GM12878 (cell line): ENCODE measurements around the gene CLEC14A. TPM values are rescaled to one million over a fixed set of nuclear protein-coding genes. Genes with fewer than 3 reads are reported as not detected.

Source experiments
- ATAC-seq: fragments of 200-7000 bp; cut with Tn5 transposase; 3 replicates; pipeline ENCODE4 v1.9.1; 2020; ENCODE audit warnings: mild to moderate bottlenecking, moderate library complexity
- BruUV-seq: library from RNA; stranded (reverse); fragments of 400-500 nt; replicated peaks from 2 replicates; lab custom pipeline; 2021; lab: Mats Ljungman, UMichigan
- CTCF ChIA-PET: fragments of 300-600 bp; sonication (Branson Sonifier 250); formaldehyde crosslinking; extraction: SDS; loops from one replicate; lab custom pipeline; 2021; ENCODE audit warnings: inconsistent platforms; lab: Yijun Ruan, JAX
- POLR2A ChIA-PET: fragments of 350-600 bp; formaldehyde crosslinking; extraction: SDS; loops from one replicate; lab custom pipeline; 2021; ENCODE audit warnings: inconsistent platforms; lab: Charles Lee
- RAD21 ChIA-PET: fragments of 300-600 bp; sonication (Branson Sonifier 250); formaldehyde crosslinking; loops from one replicate; lab custom pipeline; 2023; ENCODE audit warnings: antibody characterized with exemption; ENCODE audit not compliant: unreplicated experiment; lab: Charles Lee
- SMC1A ChIA-PET: fragments of 300-600 bp; sonication (Branson Sonifier 250); formaldehyde crosslinking; loops from one replicate; lab custom pipeline; 2023; ENCODE audit not compliant: unreplicated experiment, uncharacterized antibody; lab: Charles Lee
- DNase-seq: peaks from one replicate; pipeline ENCODE4 v3.0.0-alpha.2; 2011; ENCODE audit warnings: low read depth, low spot score
- FAIRE-seq: peaks from 3 replicates; lab custom pipeline; 2011; peaks lifted over from hg19 to GRCh38; lab: Jason Lieb, UNC
- H2AFZ ChIP-seq: 2 replicates; pipeline ENCODE4 v1.6.0; 2011; ENCODE audit warnings: low read depth, low read length, control low read depth; ENCODE audit not compliant: control insufficient read depth
- H3K27ac ChIP-seq: 2 replicates; pipeline ENCODE4 v1.5.1; 2011; ENCODE audit warnings: control low read depth; ENCODE audit not compliant: control insufficient read depth, insufficient read depth
- H3K27me3 ChIP-seq, 2 experiments: replicated peaks in 1 of 2; 2 replicates each; pipeline versions ENCODE4 v1.6.0 to v1.6.1; 2011; ENCODE audit warnings: low read length in 1 of 2; ENCODE audit not compliant: control insufficient read depth in 2 of 2, insufficient read depth in 2 of 2
- H3K36me3 ChIP-seq, 2 experiments: 2 replicates each; pipeline ENCODE4 v1.5.1; 2011; ENCODE audit warnings: low read length in 1 of 2; ENCODE audit not compliant: control insufficient read depth in 2 of 2, insufficient read depth in 2 of 2
- H3K4me1 ChIP-seq: 2 replicates; pipeline ENCODE4 v1.6.1; 2011; ENCODE audit warnings: mild to moderate bottlenecking, low read length, moderate library complexity, mixed read lengths; ENCODE audit not compliant: control insufficient read depth, insufficient read depth
- H3K4me2 ChIP-seq: 2 replicates; pipeline ENCODE4 v1.6.0; 2011; ENCODE audit warnings: control low read depth; ENCODE audit not compliant: control insufficient read depth, insufficient read depth
- H3K4me3 ChIP-seq: fragments of 200-600 bp; sonication (generic); 2 replicates; pipeline ENCODE4 v1.5.1; 2016
- H3K79me2 ChIP-seq: 2 replicates; pipeline ENCODE4 v1.6.0; 2011; ENCODE audit warnings: low read length; ENCODE audit not compliant: control insufficient read depth, insufficient read depth
- H3K9ac ChIP-seq: 2 replicates; pipeline ENCODE4 v1.8.0; 2011; ENCODE audit warnings: low read length, control low read depth, mixed read lengths; ENCODE audit not compliant: control insufficient read depth, insufficient read depth
- H3K9me3 ChIP-seq: replicated peaks from 3 replicates; pipeline ENCODE4 v1.5.1; 2011; ENCODE audit warnings: mild to moderate bottlenecking, low read length; ENCODE audit not compliant: control insufficient read depth, insufficient read depth
- H4K20me1 ChIP-seq: 2 replicates; pipeline ENCODE4 v1.6.0; 2011; ENCODE audit not compliant: control insufficient read depth, insufficient read depth
- CHD1 ChIP-seq: IDR thresholded peaks from 2 replicates; pipeline ENCODE4 v1.6.1; 2012; ENCODE audit warnings: low read depth, low read length, improper control_type of control experiment
- EP300 ChIP-seq, 2 experiments: fragments of 150-350 bp in 1 of 2; IDR thresholded peaks; 2 replicates each; pipeline ENCODE4 v1.6.1; 2011 to 2012; ENCODE audit warnings: low read depth in 2 of 2, low read length in 2 of 2, borderline replicate concordance in 1 of 2, improper control_type of control experiment in 1 of 2, inconsistent platforms in 1 of 2; ENCODE audit not compliant: control insufficient read depth in 1 of 2
- HCFC1 ChIP-seq: fragments of 150-350 bp; IDR thresholded peaks from 2 replicates; pipeline ENCODE4 v1.6.1; 2014; ENCODE audit warnings: low read length
- JUNB ChIP-seq: IDR thresholded peaks from 2 replicates; pipeline ENCODE4 v1.6.1; 2016; ENCODE audit warnings: antibody characterized with exemption, mild to moderate bottlenecking
- MTA2 ChIP-seq: fragments of 450-650 bp; IDR thresholded peaks from 2 replicates; pipeline ENCODE4 v1.6.1; 2016; ENCODE audit warnings: low read depth, mild to moderate bottlenecking, moderate library complexity
- NR2C2 ChIP-seq: IDR thresholded peaks from 2 replicates; pipeline ENCODE4 v1.6.1; 2011; ENCODE audit warnings: borderline replicate concordance, low read depth; ENCODE audit not compliant: control insufficient read depth, insufficient read length
- PAX8 ChIP-seq: fragments of 450-650 bp; IDR thresholded peaks from 2 replicates; pipeline ENCODE4 v1.6.1; 2017; ENCODE audit warnings: mild to moderate bottlenecking, moderate library complexity
- RCOR1 ChIP-seq: conservative IDR thresholded peaks from 2 replicates; pipeline ENCODE4 v1.6.1; 2012; ENCODE audit warnings: low read depth, low read length, improper control_type of control experiment
- SP1 ChIP-seq: IDR thresholded peaks from one replicate; pipeline ENCODE4 v1.6.1; 2011; ENCODE audit warnings: low read depth, low read length
- TCF3 ChIP-seq: IDR thresholded peaks from 2 replicates; pipeline ENCODE4 v1.6.1; 2012; ENCODE audit warnings: low read depth, mild to moderate bottlenecking, low read length, borderline replicate concordance; ENCODE audit not compliant: insufficient read depth
- YBX1 ChIP-seq: fragments of 450-650 bp; IDR thresholded peaks from 2 replicates; pipeline ENCODE4 v1.6.1; 2016; ENCODE audit warnings: antibody characterized with exemption
- WGBS: methylation state at CpG from one replicate; pipeline ENCODE4 v1.1.6; 2016; ENCODE audit warnings: low lambda C conversion rate; ENCODE audit not compliant: insufficient replicate concordance, insufficient coverage; ENCODE audit errors: missing lambda C conversion rate; 5-methylcytosine and 5-hydroxymethylcytosine counted together
- in situ Hi-C: fragments of 300-500 bp; cut with MboI; formaldehyde crosslinking; loops from 9 replicates; pipeline ENCODE4 v1.14.3; 2018; ENCODE audit warnings: mixed read lengths
- intact Hi-C: fragments of 100-400 bp; cut with micrococcal nuclease; formaldehyde crosslinking; loops from one replicate; pipeline ENCODE4 v1.14.2; 2022; ENCODE audit not compliant: unreplicated experiment
- polyA plus RNA-seq, 11 experiments: library from polyadenylated mRNA; depleted of rRNA in 4 of 11; unstranded in 6 of 11; stranded (reverse) in 5 of 11; fragments of >200 nt; fragmentation: Nextera tagmentation in 4 of 11; fragmentation: Illumina TruSeq in 1 of 11; extraction: Ambion mirVana in 4 of 11; extraction: Trizol in 1 of 11; gene quantifications; 1 replicate in 1 of 11; 2 replicates in 10 of 11; pipeline versions ENCODE4 v1.2.1 to v1.2.3, GENCODE V29; 2011 to 2016; ENCODE audit warnings: inconsistent platforms in 2 of 11, missing spikeins in 2 of 11, low read depth in 1 of 11
- total RNA-seq, 4 experiments: library from RNA; depleted of rRNA in 3 of 4; stranded (reverse); fragments of >200 nt in 3 of 4; fragmentation: Illumina TruSeq in 1 of 4; extraction: Trizol in 1 of 4; gene quantifications; 2 replicates each; pipeline versions ENCODE4 v1.2.1 to v1.2.3, GENCODE V29; 2013 to 2021
- TF ChIP-seq, protein P1 (sequence below): IDR thresholded peaks from 2 replicates; pipeline ENCODE4 v1.6.1; 2011; ENCODE audit warnings: low read depth, low read length, improper control_type of control experiment, borderline replicate concordance
- TF ChIP-seq, protein P2 (sequence below): fragments of 450-650 bp; IDR thresholded peaks from 2 replicates; pipeline ENCODE4 v1.6.1; 2017; ENCODE audit warnings: low read depth, mild to moderate bottlenecking, moderate library complexity
- TF ChIP-seq, protein P3 (sequence below), 3 experiments: IDR thresholded peaks in 2 of 3; conservative IDR thresholded peaks in 1 of 3; 2 replicates each; pipeline ENCODE4 v1.5.1; 2011; ENCODE audit warnings: low read depth in 3 of 3, low read length in 3 of 3, mild to moderate bottlenecking in 3 of 3, control low read depth in 2 of 3, moderate library complexity in 2 of 3, inconsistent platforms in 1 of 3, mixed read lengths in 1 of 3; ENCODE audit not compliant: control insufficient read depth in 2 of 3, insufficient read depth in 1 of 3; ENCODE audit errors: extremely low read depth in 1 of 3

CLEC14A gene
- total and polyA plus RNA-seq, 10 of the 15 experiments (the other 5 are each of a cell fraction or from before 2014, with no cell fraction given), result not detected

DNA sequence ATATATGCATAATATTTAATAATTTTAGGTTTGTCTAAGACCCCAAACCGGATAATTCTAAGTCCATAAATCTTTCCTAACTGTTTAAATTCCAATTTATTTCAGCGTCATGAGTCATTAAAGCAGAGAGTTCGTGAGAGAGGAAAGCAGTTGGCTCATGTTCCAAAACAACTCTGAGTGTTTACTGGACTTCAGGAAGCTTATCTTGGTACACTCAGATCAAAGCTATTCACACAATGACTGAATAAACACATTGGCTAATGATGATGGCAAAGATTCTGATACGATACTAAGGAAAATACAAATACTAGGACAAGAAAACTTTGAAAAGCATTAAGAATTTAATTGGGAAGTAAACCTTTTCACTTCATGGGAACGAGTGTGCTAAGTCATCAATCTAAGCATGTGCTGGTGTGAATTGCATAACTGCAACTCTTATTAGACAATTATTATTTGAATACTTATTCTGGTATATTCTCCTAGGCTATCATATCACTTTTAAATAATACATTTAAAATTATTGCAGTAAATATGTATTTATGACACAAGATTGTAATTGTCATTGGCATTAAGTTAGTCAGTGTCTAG, 34.8 kb upstream of the CLEC14A start:
- Histone ChIP-seq H3K27me3 (no peaks in the 10 kb centered on the region), H3K27ac (no peak overlapping the region), H4K20me1 (no peaks in the 10 kb centered on the region), H3K4me1 (no peaks in the 10 kb centered on the region), H3K4me2 (no peak overlapping the region), H3K4me3 (no peak overlapping the region), H3K9me3 (no peaks in the 10 kb centered on the region)
- intact Hi-C loops, result no loop called here
- 7% methylated on average over 5 of the region's 5 CpGs for WGBS
- POLR2A ChIA-PET, result no interaction called here
- SMC1A ChIA-PET, result no interaction called here
- CTCF ChIA-PET, result interaction anchor here (0.5 kb wide), 1 partner anchor 94 kb away, joined by 3 read pairs; no protein-coding TSS in a partner anchor
- FAIRE-seq (no peak), ATAC-seq (no peak), DNase-seq (no peak)
- BruUV-seq, result no TSS peak
- TF ChIP-seq MTA2, result no peak
- no peak for TF ChIP-seq HCFC1
- TF ChIP-seq RCOR1, result no peak
- TF ChIP-seq, protein P1, sequence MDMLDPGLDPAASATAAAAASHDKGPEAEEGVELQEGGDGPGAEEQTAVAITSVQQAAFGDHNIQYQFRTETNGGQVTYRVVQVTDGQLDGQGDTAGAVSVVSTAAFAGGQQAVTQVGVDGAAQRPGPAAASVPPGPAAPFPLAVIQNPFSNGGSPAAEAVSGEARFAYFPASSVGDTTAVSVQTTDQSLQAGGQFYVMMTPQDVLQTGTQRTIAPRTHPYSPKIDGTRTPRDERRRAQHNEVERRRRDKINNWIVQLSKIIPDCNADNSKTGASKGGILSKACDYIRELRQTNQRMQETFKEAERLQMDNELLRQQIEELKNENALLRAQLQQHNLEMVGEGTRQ, result no peak
- no peak for TF ChIP-seq CHD1
- TF ChIP-seq YBX1, result no peak
- no peak for TF ChIP-seq JUNB
- TF ChIP-seq, protein P2, sequence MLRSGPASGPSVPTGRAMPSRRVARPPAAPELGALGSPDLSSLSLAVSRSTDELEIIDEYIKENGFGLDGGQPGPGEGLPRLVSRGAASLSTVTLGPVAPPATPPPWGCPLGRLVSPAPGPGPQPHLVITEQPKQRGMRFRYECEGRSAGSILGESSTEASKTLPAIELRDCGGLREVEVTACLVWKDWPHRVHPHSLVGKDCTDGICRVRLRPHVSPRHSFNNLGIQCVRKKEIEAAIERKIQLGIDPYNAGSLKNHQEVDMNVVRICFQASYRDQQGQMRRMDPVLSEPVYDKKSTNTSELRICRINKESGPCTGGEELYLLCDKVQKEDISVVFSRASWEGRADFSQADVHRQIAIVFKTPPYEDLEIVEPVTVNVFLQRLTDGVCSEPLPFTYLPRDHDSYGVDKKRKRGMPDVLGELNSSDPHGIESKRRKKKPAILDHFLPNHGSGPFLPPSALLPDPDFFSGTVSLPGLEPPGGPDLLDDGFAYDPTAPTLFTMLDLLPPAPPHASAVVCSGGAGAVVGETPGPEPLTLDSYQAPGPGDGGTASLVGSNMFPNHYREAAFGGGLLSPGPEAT, result no peak
- TF ChIP-seq, protein P3, sequence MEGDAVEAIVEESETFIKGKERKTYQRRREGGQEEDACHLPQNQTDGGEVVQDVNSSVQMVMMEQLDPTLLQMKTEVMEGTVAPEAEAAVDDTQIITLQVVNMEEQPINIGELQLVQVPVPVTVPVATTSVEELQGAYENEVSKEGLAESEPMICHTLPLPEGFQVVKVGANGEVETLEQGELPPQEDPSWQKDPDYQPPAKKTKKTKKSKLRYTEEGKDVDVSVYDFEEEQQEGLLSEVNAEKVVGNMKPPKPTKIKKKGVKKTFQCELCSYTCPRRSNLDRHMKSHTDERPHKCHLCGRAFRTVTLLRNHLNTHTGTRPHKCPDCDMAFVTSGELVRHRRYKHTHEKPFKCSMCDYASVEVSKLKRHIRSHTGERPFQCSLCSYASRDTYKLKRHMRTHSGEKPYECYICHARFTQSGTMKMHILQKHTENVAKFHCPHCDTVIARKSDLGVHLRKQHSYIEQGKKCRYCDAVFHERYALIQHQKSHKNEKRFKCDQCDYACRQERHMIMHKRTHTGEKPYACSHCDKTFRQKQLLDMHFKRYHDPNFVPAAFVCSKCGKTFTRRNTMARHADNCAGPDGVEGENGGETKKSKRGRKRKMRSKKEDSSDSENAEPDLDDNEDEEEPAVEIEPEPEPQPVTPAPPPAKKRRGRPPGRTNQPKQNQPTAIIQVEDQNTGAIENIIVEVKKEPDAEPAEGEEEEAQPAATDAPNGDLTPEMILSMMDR (IDR thresholded peaks at IDR 0.05 in 2 of 3, conservative IDR thresholded peaks at IDR 0.05 in 1 of 3; ENCODE audit: control insufficient read depth in 2 of 3, extremely low read depth in 1 of 3, insufficient read depth in 1 of 3, low read depth in 3 of 3, low read length in 3 of 3), result no peak
- TF ChIP-seq TCF3, result no peak
- no peak for TF ChIP-seq PAX8
- no peak for TF ChIP-seq EP300 (IDR thresholded peaks at IDR 0.05; ENCODE audit: borderline replicate concordance in 1 of 2, control insufficient read depth in 1 of 2, low read depth in 2 of 2, low read length in 2 of 2)
- no peak for TF ChIP-seq SP1
- TF ChIP-seq NR2C2, result no peak
- TF ChIP-seq, all 136 proteins: peak for 0
- H3K9ac ChIP-seq, result no peak overlapping the region
- in situ Hi-C loops, result no loop called here
- H2AFZ ChIP-seq, result no peak overlapping the region
- no peaks in the 10 kb centered on the region for H3K79me2 ChIP-seq
- H3K36me3 ChIP-seq, result no peaks in the 10 kb centered on the region
- RAD21 ChIA-PET, result no interaction called here
